ENCODE data around the gene STIL.

The STIL gene

GRCh38 chr1:47224676-47225399 is 89.1 kb downstream of the STIL start:
- in situ Hi-C loops (cut with HindIII; ENCODE audit: low sequenced_read_pairs), result loop anchor here (5.0 kb wide), 1 partner anchor 97 kb away; no protein-coding TSS in a partner anchor

GRCh38 chr1:47223921-47224675 is 89.8 kb downstream of the STIL start:
- in situ Hi-C loops (cut with HindIII; ENCODE audit: low sequenced_read_pairs), result no loop called here

GRCh38 chr1:47223174-47223920 is 90.6 kb downstream of the STIL start:
- in situ Hi-C loops (cut with HindIII; ENCODE audit: low sequenced_read_pairs), result no loop called here

- in situ Hi-C loops (cut with HindIII; ENCODE audit: low sequenced_read_pairs), result no loop called here
Observed at GRCh38 chr1:47222476-47222875, 91.5 kb downstream of the STIL start.

- in situ Hi-C loops (cut with HindIII; ENCODE audit: low sequenced_read_pairs), result no loop called here
Observed at GRCh38 chr1:47219590-47220220, 94.2 kb downstream of the STIL start.

GRCh38 chr1:47219001-47219400 is 94.9 kb downstream of the STIL start:
- in situ Hi-C loops (cut with HindIII; ENCODE audit: low sequenced_read_pairs), result no loop called here

- in situ Hi-C loops (cut with HindIII; ENCODE audit: low sequenced_read_pairs), result no loop called here
Observed at GRCh38 chr1:47216278-47217059, 97.5 kb downstream of the STIL start.

- in situ Hi-C loops (cut with HindIII; ENCODE audit: low sequenced_read_pairs), result no loop called here
Observed at GRCh38 chr1:47215713-47216112, 98.2 kb downstream of the STIL start.

- in situ Hi-C loops (cut with HindIII; ENCODE audit: low sequenced_read_pairs), result no loop called here
Observed at GRCh38 chr1:47214549-47214948, 99.4 kb downstream of the STIL start.

GRCh38 chr1:47213230-47213963 is 100.5 kb downstream of the STIL start:
- in situ Hi-C loops (cut with HindIII; ENCODE audit: low sequenced_read_pairs), result no loop called here

GRCh38 chr1:47212636-47213229 is 101.2 kb downstream of the STIL start:
- in situ Hi-C loops (cut with HindIII; ENCODE audit: low sequenced_read_pairs), result no loop called here

- in situ Hi-C loops (cut with HindIII; ENCODE audit: low sequenced_read_pairs), result no loop called here
Observed at GRCh38 chr1:47211796-47212269, 102.1 kb downstream of the STIL start.

GRCh38 chr1:47210666-47211065 is 103.3 kb downstream of the STIL start:
- in situ Hi-C loops (cut with HindIII; ENCODE audit: low sequenced_read_pairs), result no loop called here

- in situ Hi-C loops (cut with HindIII; ENCODE audit: low sequenced_read_pairs), result no loop called here
Observed at GRCh38 chr1:47209725-47210325, 104.1 kb downstream of the STIL start.

GRCh38 chr1:47209091-47209490 is 104.9 kb downstream of the STIL start:
- in situ Hi-C loops (cut with HindIII; ENCODE audit: low sequenced_read_pairs), result no loop called here

GRCh38 chr1:47208374-47208850 is 105.5 kb downstream of the STIL start:
- in situ Hi-C loops (cut with HindIII; ENCODE audit: low sequenced_read_pairs), result no loop called here

- in situ Hi-C loops (cut with HindIII; ENCODE audit: low sequenced_read_pairs), result no loop called here
Observed at GRCh38 chr1:47207803-47208373, 106.1 kb downstream of the STIL start.

- in situ Hi-C loops (cut with HindIII; ENCODE audit: low sequenced_read_pairs), result no loop called here
Observed at GRCh38 chr1:47205918-47206317, 108.0 kb downstream of the STIL start.
